ENCODE results near the gene MCRIP2. TPM values are rescaled to one million over a fixed set of nuclear protein-coding genes. Genes with fewer than 3 reads are reported as not detected.

MCRIP2 gene
- total and polyA plus RNA-seq, 4 donors = 16.3 to 97.3 (median 61.4) TPM

DNA sequence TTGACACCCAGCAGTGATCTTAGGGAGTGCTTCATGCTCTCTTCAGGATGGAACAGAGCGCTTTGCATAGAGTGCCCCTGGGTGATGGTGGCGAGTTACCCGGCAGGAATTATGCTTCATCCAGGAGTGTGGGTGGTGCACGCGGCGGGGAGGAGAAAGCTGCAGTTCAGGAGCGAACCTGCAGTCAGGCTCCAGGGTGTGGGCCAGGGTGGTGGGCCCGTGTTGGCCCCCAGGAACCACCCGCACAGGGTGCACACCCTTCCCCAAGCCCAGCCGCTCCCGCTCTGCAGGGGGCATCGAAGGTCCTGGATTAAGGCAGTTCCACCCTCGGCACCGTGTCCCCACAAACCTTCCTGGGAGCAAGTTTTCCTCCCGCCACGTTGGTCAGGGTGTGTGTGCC is 47.8 kb upstream of the MCRIP2 start:
- TF ChIP-seq TAF1 (conservative IDR thresholded peaks at IDR 0.05) (no peak), RAD21 (IDR thresholded peaks at IDR 0.05) (no peak), HNF4A (conservative IDR thresholded peaks at IDR 0.05) (no peak), HNF4G (IDR thresholded peaks at IDR 0.05) (no peak), GABPA (IDR thresholded peaks at IDR 0.05 in 1 of 2, conservative IDR thresholded peaks at IDR 0.05 in 1 of 2) (no peak), FOXA2 (IDR thresholded peaks at IDR 0.05) (no peak), YY1 (IDR thresholded peaks at IDR 0.05) (no peak)
- TF ChIP-seq, protein P1, sequence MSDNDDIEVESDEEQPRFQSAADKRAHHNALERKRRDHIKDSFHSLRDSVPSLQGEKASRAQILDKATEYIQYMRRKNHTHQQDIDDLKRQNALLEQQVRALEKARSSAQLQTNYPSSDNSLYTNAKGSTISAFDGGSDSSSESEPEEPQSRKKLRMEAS (IDR thresholded peaks at IDR 0.05) = no peak
- TF ChIP-seq, protein P2, sequence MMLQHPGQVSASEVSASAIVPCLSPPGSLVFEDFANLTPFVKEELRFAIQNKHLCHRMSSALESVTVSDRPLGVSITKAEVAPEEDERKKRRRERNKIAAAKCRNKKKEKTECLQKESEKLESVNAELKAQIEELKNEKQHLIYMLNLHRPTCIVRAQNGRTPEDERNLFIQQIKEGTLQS (IDR thresholded peaks at IDR 0.05) = no peak
- no peak for DNase-seq (ENCODE audit: low spot score)
- Histone ChIP-seq H3K9ac (ENCODE audit: low read depth in 1 of 2, low read length in 2 of 2) (no peak overlapping the region), H3K4me3 (ENCODE audit: low read depth in 1 of 3, low read length in 3 of 3) (no peak overlapping the region), H3K36me3 (ENCODE audit: control insufficient read depth in 4 of 4, insufficient read depth in 3 of 4, low read depth in 1 of 4, low read length in 3 of 4) (no peaks in the 10 kb centered on the region), H3K4me1 (ENCODE audit: control insufficient read depth in 4 of 4, insufficient read depth in 4 of 4, low read length in 3 of 4) (peaks cover 21 to 71% (median 60%) of the 10 kb centered on the region in 4 donors), H3K27ac (ENCODE audit: low read depth in 1 of 2, low read length in 2 of 2) (peak overlapping the region; percentile 81 to 88), H3K9me3 (ENCODE audit: control insufficient read depth in 4 of 4, low read length in 3 of 4) (no peaks in the 10 kb centered on the region), H3K27me3 (ENCODE audit: control insufficient read depth in 4 of 4, insufficient read depth in 4 of 4, low read length in 3 of 4) (no peaks in the 10 kb centered on the region)
- WGBS = 84% methylated on average over 16 of the region's 16 CpGs

DNA sequence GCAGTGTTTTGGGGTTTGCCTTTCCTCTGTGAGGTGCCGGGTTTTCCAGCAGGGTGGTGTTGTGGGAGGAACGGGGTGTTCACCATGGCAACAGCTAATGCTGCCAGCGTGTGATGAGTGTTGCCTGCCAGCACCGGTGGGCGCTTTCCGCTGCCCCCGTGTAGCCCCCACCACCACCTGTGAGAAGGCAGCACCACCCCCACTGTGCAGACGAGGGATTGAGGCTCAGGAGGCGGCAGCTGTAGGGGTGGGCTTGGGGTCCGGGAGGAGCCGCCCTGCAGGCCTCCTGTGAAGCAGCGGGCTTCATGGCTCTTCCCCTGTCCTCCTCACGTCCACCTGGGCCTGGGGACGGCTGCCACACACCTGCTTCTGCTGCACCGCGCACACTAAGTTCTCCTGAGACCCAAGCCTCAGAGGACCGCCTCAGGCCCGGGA is 46.5 kb upstream of the MCRIP2 start:
- no peak overlapping the region for H3K9ac ChIP-seq (ENCODE audit: low read depth in 1 of 2, low read length in 2 of 2)
- no peak overlapping the region for H3K4me3 ChIP-seq (ENCODE audit: low read depth in 1 of 3, low read length in 3 of 3)
- H3K36me3 ChIP-seq (ENCODE audit: control insufficient read depth in 4 of 4, insufficient read depth in 3 of 4, low read depth in 1 of 4, low read length in 3 of 4) = peaks cover 0 to 3% (median 2%) of the 10 kb centered on the region in 4 donors
- DNase-seq (ENCODE audit: low spot score) = no peak
- peak overlapping the region; percentile 42 to 92 for H3K27ac ChIP-seq (ENCODE audit: low read depth in 1 of 2, low read length in 2 of 2)
- WGBS = 92% methylated on average over 18 of the region's 18 CpGs
- TF ChIP-seq, protein P3, sequence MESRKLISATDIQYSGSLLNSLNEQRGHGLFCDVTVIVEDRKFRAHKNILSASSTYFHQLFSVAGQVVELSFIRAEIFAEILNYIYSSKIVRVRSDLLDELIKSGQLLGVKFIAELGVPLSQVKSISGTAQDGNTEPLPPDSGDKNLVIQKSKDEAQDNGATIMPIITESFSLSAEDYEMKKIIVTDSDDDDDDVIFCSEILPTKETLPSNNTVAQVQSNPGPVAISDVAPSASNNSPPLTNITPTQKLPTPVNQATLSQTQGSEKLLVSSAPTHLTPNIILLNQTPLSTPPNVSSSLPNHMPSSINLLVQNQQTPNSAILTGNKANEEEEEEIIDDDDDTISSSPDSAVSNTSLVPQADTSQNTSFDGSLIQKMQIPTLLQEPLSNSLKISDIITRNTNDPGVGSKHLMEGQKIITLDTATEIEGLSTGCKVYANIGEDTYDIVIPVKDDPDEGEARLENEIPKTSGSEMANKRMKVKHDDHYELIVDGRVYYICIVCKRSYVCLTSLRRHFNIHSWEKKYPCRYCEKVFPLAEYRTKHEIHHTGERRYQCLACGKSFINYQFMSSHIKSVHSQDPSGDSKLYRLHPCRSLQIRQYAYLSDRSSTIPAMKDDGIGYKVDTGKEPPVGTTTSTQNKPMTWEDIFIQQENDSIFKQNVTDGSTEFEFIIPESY (IDR thresholded peaks at IDR 0.05) = no peak
- TF ChIP-seq CTCF (IDR thresholded peaks at IDR 0.05; ENCODE audit: low read depth, low read length, missing input control) (no peak), FOXA2 (IDR thresholded peaks at IDR 0.05) (no peak), YY1 (IDR thresholded peaks at IDR 0.05) (no peak)
- TF ChIP-seq, protein P4, sequence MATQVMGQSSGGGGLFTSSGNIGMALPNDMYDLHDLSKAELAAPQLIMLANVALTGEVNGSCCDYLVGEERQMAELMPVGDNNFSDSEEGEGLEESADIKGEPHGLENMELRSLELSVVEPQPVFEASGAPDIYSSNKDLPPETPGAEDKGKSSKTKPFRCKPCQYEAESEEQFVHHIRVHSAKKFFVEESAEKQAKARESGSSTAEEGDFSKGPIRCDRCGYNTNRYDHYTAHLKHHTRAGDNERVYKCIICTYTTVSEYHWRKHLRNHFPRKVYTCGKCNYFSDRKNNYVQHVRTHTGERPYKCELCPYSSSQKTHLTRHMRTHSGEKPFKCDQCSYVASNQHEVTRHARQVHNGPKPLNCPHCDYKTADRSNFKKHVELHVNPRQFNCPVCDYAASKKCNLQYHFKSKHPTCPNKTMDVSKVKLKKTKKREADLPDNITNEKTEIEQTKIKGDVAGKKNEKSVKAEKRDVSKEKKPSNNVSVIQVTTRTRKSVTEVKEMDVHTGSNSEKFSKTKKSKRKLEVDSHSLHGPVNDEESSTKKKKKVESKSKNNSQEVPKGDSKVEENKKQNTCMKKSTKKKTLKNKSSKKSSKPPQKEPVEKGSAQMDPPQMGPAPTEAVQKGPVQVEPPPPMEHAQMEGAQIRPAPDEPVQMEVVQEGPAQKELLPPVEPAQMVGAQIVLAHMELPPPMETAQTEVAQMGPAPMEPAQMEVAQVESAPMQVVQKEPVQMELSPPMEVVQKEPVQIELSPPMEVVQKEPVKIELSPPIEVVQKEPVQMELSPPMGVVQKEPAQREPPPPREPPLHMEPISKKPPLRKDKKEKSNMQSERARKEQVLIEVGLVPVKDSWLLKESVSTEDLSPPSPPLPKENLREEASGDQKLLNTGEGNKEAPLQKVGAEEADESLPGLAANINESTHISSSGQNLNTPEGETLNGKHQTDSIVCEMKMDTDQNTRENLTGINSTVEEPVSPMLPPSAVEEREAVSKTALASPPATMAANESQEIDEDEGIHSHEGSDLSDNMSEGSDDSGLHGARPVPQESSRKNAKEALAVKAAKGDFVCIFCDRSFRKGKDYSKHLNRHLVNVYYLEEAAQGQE (IDR thresholded peaks at IDR 0.05) = no peak
- peaks cover 24 to 74% (median 62%) of the 10 kb centered on the region in 4 donors for H3K4me1 ChIP-seq (ENCODE audit: control insufficient read depth in 4 of 4, insufficient read depth in 4 of 4, low read length in 3 of 4)
- no peaks in the 10 kb centered on the region for H3K9me3 ChIP-seq (ENCODE audit: control insufficient read depth in 4 of 4, low read length in 3 of 4)
- no peaks in the 10 kb centered on the region for H3K27me3 ChIP-seq (ENCODE audit: control insufficient read depth in 4 of 4, insufficient read depth in 4 of 4, low read length in 3 of 4)
